Keratinocyte (primary cell): ENCODE results near the gene TIPRL.

Experiments used
- CTCF ChIP-seq, 3 experiments: IDR thresholded peaks in 1 of 3; conservative IDR thresholded peaks in 1 of 3; optimal IDR thresholded peaks in 1 of 3; 2 replicates in 2 of 3; 3 replicates in 1 of 3; pipeline versions ENCODE3 to v1.5.1; 2011; ENCODE audit warnings: low read length in 3 of 3, mild to moderate bottlenecking in 3 of 3, moderate library complexity in 2 of 3, control low read depth in 1 of 3, inconsistent platforms in 1 of 3; ENCODE audit not compliant: insufficient read depth in 2 of 3; ENCODE audit errors: extremely low read depth in 1 of 3
- EZH2 ChIP-seq: IDR thresholded peaks from one replicate; pipeline ENCODE4 v1.6.1; 2012; ENCODE audit warnings: inconsistent platforms, mild to moderate bottlenecking, low read length, moderate library complexity

GRCh38 chr1:168206111-168206510 is 27.3 kb downstream of the TIPRL start:
- TF ChIP-seq CTCF (optimal IDR thresholded peaks at IDR 0.05 in 1 of 3, IDR thresholded peaks at IDR 0.05 in 1 of 3, conservative IDR thresholded peaks at IDR 0.05 in 1 of 3; ENCODE audit: extremely low read depth in 1 of 3, insufficient read depth in 2 of 3, low read length in 3 of 3) (no peak), EZH2 (no peak)
